ENCODE results near the gene NIM1K.
"Not testable (repeated sequence)": the region's sequence is repeated elsewhere in the genome, so short reads cannot be mapped to it uniquely, and the experiment has no call there.

NIM1K gene

GRCh38 chr5:43315682-43316081, 123.7 kb downstream of the NIM1K start:
- peak; percentile 52 for DNase-seq

GRCh38 chr5:43316421-43316820, 124.4 kb downstream of the NIM1K start:
- no peak for DNase-seq

- no peak for DNase-seq
Observed at GRCh38 chr5:43320846-43321245, 128.8 kb downstream of the NIM1K start.

GRCh38 chr5:43323488-43323887, 131.5 kb downstream of the NIM1K start:
- DNase-seq = not testable (repeated sequence)

- not testable (repeated sequence) for DNase-seq
Observed at GRCh38 chr5:43325624-43326023, 133.6 kb downstream of the NIM1K start.
